ENCODE results near the gene SPOUT1.

DNA sequence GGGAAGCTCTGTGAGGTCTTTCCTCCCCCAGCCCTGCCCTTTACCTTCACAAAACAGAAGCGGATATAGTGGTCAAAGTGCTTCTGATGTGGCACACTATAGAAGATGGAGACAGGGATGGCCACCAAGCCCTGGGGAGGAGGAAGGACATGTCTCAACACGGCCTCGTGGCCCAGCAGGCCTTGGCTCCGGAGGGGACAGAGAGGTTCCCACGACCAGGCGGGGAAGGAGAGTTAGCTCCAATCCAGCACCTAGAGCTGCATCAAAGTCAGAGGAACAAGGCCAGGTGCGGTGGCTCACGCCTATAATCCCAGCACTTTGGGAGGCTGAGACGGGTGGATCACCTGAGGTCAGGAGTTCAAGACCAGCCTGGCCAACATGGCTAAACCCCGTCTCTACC, 4.1 kb upstream of the SPOUT1 start:
- TF ChIP-seq, protein P1, sequence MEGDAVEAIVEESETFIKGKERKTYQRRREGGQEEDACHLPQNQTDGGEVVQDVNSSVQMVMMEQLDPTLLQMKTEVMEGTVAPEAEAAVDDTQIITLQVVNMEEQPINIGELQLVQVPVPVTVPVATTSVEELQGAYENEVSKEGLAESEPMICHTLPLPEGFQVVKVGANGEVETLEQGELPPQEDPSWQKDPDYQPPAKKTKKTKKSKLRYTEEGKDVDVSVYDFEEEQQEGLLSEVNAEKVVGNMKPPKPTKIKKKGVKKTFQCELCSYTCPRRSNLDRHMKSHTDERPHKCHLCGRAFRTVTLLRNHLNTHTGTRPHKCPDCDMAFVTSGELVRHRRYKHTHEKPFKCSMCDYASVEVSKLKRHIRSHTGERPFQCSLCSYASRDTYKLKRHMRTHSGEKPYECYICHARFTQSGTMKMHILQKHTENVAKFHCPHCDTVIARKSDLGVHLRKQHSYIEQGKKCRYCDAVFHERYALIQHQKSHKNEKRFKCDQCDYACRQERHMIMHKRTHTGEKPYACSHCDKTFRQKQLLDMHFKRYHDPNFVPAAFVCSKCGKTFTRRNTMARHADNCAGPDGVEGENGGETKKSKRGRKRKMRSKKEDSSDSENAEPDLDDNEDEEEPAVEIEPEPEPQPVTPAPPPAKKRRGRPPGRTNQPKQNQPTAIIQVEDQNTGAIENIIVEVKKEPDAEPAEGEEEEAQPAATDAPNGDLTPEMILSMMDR (IDR thresholded peaks at IDR 0.05): no peak
- no peak for TF ChIP-seq ZFX (IDR thresholded peaks at IDR 0.05; ENCODE audit: borderline replicate concordance)
